Caki2 (cell line): ENCODE data around the gene LGR4. TPM values are rescaled to one million over a fixed set of nuclear protein-coding genes. Genes with fewer than 3 reads are reported as not detected.

Experiments
- DNase-seq: peaks from one replicate; pipeline ENCODE4 v3.0.0-alpha.2; 2015; ENCODE audit warnings: low read depth
- in situ Hi-C: cut with HindIII; loops from 2 replicates; pipeline ENCODE4 v1.10.0; 2016; ENCODE audit warnings: low sequenced_read_pairs, low pct_unique_long_range_greater_than_20kb, mixed read lengths
- total RNA-seq: library from RNA; depleted of rRNA; stranded (reverse); fragments of >200 nt; shearing (Covaris generic); gene quantifications from 2 replicates; pipeline ENCODE4 v1.2.3, GENCODE V29; 2014; ENCODE audit warnings: low replicate concordance

LGR4 gene
- total RNA-seq, 1 experiment from 2014 or later: 58.4 TPM

DNA sequence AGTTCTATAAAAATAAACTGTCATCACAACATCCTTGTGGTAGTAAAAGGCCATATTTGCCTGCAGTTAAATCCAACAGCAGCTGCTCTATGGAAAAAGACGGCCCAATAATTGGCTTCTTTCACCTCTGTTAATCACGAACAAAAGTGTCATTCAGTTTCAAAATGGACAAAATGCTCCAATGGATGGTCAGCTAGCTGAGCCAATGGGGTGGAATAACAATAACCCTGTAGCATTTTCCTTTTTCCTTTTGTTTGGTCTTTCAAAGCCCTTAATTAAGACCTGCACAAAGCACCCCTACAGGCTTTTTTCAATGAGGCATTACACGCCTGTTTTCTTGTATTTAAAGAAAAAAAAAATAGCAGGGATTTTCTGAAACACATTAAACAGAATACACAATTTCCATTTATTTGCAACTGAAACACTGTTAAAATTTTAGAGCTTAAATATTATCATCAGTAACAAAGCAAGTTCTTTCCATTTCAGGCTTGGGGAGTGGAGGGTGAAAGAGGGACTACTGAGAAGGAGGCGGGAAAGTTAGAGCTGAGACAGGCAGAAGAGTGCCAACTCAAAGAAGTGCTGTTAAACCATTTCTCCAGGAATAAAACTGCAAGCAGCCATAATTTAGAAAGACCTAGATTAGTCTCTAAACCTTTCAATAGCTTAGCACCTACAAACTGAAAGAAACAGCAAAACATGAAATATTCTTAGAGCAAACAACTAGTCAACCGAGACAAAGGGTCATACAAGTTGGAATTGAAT lies 28.7 kb downstream of the LGR4 start:
- DNase-seq: no peak
- in situ Hi-C loops: no loop called here

DNA sequence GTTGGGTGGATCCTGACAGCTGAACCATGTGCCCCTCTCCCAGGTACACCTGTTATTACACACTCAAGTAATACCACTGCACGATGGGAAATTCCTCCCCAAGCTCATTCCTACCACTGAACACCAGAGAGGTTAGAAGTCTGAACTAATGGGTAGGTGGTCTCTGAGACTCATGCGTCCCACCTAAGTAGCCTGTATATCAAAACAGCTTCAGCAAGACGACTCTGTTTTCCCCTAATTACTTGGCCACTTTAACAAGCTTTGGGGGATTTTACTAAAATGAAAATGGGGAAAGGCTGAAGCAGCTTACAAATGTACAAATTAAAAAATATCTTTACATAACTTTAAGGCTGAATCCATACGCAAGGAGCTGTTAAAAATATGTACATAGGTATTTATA lies 29.4 kb downstream of the LGR4 start:
- in situ Hi-C loops: no loop called here

DNA sequence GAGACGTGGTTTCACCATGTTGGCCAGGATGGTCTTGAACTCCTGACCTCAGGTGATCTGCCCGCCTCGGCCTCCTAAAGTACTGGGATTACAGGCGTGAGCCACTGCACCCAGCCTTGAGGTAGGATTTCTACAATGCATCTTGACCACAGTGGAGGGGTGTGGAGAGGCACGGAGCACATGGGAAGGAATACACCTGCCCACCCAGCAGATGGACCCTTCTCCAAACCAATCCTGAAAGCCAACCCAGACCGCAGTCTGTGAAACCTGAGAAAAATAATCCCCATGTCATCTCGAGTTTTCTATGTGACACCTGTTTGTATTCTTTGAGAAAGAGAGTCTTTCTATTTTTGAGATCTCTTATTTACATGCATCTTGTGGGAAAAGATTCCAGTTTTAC lies 32.5 kb downstream of the LGR4 start:
- no peak for DNase-seq
- in situ Hi-C loops: no loop called here

More for the DNA sequence above, 29.4 kb downstream of the LGR4 start:
- DNase-seq: no peak

DNA sequence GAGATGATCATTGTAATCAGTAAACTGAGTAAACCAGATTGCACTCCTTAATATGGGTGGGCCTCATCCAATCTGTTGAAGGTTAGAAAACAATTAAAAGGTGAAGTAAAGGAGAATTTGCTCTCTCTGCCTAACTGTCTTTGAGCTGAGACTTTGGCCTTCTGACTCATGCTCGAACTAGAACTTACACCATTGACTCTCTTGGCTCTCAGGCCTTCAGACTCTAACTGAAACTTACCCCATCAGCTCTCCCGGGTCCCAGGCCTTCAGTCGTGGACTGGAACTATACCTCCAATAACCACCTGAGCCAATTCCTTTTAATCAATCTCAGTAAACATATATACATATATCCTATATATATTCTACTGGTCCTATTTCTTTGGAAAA lies 34.0 kb downstream of the LGR4 start:
- in situ Hi-C loops: no loop called here
- no peak for DNase-seq

DNA sequence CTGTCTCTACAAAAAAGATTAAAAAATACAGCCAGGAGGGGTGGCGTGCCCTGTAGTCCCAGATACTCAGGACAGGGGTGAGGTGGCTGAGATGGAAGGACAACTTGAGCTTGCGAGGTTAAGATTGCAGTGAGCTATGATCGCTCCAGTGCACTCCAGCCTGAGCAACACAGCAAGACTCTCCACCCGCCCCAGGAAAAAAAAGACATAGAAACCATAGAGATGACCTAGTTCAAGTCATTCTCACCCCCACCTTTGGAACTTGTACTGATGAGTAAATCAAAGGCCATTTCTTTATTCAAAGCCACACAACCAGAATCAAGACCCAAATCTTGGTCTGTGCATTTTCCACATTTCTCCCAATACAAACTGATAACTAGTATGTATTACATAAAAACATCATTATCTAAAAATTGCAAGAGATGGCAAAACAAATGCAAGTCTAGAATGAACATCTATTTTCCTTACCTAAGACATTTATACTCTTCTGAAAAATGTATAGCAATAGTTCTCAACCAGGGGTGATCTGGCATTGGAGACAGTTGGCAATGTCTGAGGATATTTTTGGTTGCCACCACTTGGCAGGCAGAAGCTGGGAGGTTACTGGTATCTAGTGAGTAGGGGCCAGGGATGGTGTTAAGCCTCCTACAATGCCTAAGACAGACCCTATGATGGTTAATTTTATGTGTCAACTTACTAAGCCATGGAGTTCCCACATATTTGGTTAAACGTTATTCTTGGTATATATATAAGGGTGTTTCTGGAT lies 34.6 kb downstream of the LGR4 start:
- in situ Hi-C loops: no loop called here
- DNase-seq: peak; percentile 50

DNA sequence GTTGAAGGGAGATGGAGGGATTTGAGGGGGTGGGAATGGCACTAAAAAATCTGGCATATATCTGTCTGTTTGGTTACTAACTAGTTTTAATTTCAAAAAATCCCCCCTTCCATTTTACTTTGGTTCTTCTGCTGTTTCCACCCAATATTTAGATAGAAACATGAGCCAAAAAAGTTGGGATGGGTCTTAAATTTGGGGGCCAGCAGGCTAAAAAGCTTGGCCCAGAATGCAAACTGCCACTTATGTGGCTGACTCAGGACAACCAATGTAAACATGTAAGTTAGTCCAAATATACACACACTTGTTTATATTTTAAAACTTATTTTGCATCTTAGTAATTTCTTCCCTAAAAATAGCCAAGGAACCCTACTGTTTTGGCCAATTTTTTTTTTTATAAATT lies 35.7 kb downstream of the LGR4 start:
- no peak for DNase-seq
- in situ Hi-C loops: no loop called here

DNA sequence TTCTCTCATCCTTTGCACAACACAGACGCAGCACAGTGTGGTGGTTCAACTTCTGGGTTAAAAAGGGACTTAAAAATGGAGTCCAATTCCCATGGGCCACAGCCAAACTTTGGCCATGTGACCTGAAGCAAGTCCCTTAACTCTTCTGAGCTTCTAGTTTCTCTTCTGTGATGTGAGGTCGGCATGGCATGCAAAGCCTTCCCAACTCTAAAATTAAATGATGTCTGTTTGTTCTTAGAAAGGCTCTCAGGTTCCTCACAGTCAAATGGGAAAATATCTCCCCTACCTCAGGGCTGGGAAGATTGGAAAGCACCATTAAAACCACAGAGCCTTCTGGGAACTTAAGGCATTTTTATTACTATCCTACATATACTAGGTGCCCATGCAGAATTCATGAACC lies 38.8 kb downstream of the LGR4 start:
- in situ Hi-C loops: no loop called here
- DNase-seq: no peak

DNA sequence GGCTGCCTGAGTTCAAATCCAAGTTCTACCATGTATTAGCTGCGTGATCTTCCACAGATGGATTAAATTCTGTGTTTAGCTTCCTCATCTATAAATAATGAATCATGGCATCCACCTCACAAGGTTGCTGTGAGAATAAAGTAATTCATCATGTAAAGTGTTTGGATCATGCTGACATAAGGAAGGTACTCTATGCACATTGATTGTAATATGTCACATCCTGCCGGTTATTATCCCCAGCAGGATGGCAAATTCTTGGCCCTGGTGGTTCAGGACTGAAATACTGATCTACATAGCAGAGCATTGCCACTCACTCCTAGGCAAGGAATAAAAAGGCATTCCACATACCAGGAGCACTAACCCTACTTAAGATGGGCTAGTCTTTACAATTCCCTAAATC lies 40.8 kb downstream of the LGR4 start:
- in situ Hi-C loops: no loop called here
- no peak for DNase-seq

DNA sequence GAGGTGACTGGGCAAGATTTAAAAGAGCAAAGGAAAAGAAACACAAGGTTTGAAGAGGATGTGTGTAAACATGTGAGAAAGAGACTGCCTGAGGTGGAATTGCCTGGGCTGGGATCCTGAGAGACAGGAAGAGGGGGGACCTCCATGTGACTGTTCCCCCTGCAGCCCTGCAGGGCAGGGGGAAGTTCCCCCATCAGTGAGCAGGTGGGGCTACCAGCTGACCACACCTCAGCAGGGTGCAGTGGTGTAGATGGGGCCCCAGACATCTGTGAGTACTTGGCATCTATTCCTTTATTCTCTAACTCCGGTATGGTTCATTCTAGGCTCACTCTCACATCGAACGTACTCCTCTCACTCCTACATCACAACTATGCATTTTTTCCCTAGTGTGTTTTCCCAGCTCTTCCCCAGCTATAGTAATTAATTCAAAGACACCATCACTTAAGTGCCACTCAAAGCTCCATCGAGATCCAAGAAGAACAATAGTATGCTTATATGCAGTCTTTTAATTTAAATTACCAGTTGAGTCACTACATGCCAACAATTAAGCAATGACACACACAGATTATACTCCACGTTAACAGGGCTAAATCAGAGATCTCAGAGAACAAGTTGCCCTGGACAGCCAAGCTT lies 42.7 kb downstream of the LGR4 start:
- in situ Hi-C loops: no loop called here
- DNase-seq: no peak

DNA sequence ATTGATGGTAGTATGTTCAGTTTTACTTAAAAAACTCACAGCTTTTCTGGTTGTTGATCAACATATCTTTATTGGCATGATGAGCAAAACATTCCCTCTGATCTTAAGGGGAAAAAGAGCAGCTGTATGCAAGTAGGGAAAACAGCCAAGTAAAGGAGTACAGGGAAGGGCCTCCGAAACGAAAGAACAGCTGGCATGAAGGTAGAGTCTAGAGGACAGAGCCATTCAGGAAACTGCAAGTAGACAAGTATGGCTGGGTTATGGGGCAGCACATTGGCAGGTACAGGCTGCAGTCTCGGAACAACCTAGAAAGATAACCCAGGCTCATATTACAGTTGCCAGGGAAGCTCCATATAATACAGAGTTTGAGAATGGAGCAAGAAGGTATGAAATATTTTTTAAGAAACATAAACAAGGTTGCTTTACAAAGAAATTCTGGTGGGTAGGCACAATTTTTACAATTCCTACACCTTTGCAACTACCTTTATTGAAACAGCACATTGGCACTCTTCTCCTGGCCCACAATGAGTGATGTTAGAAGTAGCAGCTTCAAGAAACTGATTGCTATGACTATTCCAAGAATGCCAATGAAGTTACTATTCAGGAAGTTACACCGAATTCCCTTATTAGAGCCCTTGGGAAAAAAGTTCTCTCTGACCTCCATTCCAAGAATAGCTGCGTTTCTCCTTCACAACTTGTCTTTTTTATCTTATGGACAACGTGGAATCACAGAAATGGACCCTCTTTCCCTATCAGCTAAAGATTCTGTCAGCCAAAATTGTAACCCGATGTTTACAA lies 45.2 kb downstream of the LGR4 start:
- in situ Hi-C loops: no loop called here
- DNase-seq: no peak

DNA sequence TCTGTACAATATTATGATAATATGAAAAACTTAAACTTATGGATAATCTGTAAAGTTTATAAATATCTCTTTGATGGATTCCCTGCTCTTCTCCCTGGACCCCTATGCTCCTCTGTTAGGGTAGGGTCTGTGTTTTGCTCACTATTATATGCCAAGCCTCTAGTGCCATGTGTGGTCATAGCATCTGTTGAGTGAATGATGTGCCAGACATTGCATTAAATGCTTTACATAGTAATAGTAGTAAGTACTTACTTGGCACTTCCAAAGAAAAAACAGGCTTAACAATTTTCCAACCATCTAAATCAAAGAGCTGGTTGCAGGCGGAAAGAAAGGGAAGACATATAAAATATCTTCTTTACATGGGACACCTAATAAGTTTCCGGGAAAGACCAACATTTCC lies 46.8 kb downstream of the LGR4 start:
- in situ Hi-C loops: no loop called here
- no peak for DNase-seq

DNA sequence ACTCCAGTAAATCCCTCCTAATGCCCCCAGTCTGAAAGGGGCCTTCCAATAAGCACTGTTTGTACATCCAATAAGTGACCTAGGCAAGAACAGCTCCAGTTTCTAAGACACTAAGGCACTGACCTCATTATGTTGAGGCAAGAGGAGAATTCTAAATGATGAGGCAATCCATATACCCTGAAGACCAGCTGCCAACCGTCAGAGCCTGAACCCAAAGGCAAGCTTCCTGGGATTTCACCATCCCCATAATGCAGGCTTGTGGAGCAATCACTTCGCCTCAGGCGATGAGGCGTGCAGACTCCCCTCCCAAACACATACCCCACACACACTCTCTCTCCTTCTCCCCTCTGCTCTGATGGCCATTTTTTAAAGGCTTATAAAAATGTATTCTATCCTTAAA lies 49.5 kb downstream of the LGR4 start:
- DNase-seq: no peak
- in situ Hi-C loops: no loop called here

DNA sequence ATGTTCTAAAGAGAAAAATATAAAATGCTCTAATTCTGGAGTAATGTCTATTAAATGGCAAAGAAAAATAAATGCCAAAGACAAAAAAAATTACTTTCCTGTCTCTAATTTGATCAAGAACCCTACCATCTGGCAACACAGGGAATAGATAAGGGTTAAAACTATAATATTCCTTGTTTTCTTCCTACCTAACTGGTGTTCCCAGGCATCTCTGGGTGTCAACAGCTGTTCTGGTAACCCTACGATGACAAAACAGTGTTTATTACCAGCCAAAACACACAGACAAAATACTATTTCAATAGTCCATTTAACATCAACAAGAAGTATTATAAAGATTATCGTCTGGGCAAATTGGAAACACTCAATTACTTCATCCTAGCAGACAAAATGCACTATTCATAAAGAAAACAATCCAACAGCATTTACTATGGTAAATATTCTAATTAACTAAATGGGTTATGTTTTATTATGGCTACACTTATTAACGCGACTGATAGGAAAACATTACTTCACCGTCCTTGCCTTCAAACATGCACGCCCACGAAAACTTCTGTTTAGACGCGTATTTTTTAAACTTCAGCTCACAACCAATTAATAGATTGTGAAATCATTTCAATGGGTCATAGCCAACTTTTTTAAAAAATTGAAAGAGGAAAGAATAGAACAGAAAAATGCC lies 50.6 kb downstream of the LGR4 start:
- DNase-seq: no peak
- in situ Hi-C loops: no loop called here

DNA sequence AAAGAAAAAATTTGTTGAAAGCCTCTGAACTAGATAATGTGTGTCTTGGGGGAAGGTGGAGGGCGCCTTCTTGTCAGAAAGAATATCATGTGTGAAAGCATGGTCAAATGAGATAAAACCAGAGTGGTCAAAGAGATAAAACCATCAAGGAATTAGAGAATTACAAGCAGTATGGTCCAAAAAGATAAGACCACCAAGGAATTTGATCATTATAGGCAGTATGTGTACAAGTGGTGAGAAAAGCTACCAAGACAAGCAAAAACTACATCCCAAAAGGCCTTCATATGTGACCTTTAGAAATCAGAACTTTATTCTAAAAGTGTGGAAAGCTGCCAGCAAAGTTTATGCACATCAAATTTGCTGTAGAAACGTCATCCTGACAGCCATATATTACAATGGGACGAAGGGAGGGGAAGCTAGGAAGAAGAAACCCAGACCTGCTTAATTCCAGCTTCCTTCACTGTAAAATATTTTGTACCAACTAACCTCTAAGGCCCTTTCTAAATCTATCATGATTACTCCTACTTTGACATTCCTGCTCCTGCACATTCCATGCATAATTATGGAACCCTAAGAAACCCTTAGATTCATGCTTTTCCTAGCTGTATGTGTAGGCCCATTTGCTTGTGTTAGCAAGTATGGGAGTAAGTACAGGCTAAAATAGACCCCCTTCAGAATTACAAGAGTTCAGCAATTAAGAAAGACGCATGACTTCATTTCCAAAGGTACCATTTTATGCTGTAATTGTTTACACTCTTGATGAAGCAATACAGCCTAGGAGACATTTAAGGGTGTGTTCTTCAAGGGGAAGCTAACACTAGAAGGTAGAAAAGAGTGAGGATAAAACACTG lies 51.6 kb downstream of the LGR4 start:
- no peak for DNase-seq
- in situ Hi-C loops: no loop called here

DNA sequence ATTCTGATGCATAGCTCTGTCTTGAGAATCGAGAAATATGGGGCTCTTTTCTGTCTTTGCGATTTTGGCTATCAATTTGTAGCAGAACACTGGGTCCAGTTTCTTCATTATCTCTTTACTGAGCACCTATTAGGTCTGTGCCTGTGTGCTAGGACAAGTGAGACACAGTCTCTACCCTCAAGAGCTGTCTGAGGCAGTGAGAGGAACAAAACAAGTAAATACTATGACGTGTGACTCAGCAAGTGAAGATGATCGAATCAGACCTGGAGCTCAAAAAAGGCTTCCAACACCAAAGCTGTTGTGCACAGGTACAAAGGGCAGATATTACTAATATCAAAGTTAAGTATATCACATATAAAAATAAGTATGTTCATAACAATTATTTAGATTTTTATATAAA lies 52.4 kb downstream of the LGR4 start:
- in situ Hi-C loops: no loop called here
- no peak for DNase-seq

DNA sequence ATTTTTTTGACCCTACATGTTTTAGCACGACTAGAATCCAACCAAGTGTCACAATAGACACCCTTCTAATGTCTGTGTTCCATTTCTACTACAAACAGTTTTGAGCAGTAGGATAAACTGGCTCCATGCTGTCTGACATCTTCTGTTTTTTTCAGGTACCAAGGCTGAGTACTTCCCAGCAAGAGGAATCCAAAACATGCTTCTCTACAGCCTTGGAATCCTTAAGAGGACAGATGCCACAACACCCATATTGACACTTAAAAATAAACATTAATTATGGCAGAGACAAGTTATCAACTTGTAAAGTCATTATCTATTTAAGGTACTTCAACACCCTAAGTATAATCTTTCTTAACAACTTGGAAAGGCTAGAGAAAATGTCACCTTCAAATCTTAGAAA lies 54.2 kb downstream of the LGR4 start:
- DNase-seq: no peak
- in situ Hi-C loops: no loop called here

DNA sequence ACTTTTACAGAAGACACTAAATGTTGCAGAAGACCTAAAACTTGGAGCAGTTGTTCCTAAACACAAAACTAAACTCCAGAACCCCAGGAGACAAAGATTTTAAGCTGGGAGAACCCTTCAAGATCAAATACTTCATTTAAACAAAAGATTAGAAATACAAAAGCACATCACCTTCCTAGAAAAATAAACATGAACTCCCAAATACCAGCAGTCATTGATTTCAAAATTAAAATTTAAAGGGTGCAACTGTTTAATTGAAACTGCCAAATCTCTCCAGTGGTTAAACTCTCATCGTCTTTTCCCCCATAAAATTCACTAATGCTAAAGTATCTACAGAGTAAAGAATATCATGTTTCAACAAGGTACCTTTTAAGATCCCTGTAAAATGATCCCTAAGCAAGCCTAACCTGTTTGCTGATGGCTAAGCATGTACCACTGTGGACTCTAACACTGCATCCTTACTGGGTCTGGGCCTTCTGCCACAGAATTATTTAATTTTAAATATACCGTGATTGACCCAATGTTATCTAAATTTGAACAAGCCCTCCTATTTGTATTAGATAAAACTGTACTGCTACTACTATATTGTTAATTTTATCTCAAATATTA lies 55.9 kb downstream of the LGR4 start:
- in situ Hi-C loops: no loop called here
- no peak for DNase-seq
